ENCODE measurements around the gene CACTIN. TPM values are rescaled to one million over a fixed set of nuclear protein-coding genes. Genes with fewer than 3 reads are reported as not detected.
"Not testable (repeated sequence)": the region's sequence is repeated elsewhere in the genome, so short reads cannot be mapped to it uniquely, and the experiment has no call there.

Gene CACTIN
- total RNA-seq, 3 donors from 2014 or later = 21.8 to 30.5 (median 27.5) TPM

GRCh38 chr19:3570606-3571011 lies 56.0 kb downstream of the CACTIN start:
- Histone ChIP-seq H3K36me3 (no peaks in the 10 kb centered on the region), H3K4me3 (no peak overlapping the region), H3K9me3 (no peaks in the 10 kb centered on the region), H3K27me3 (no peaks in the 10 kb centered on the region), H3K27ac (peak overlapping the region; percentile 64 to 76), H3K4me1 (no peaks in the 10 kb centered on the region)
- intact Hi-C loops (cut with DNase I; ENCODE audit: low total_unique reads) = no loop called here
- DNase-seq (ENCODE audit: low spot score in 2 of 2) = peak in 1 of 2 donors; percentile 86
- TF ChIP-seq CTCF (IDR thresholded peaks at IDR 0.05) = no peak
- TF ChIP-seq POLR2A (IDR thresholded peaks at IDR 0.05) = no peak
- peak in 1 of 3 donors; percentile 28 for TF ChIP-seq POLR2AphosphoS5 (IDR thresholded peaks at IDR 0.05)

GRCh38 chr19:3570042-3570441 lies 56.5 kb downstream of the CACTIN start:
- H3K36me3 ChIP-seq; H3K9me3 ChIP-seq; H3K27me3 ChIP-seq; intact Hi-C loops (cut with DNase I; ENCODE audit: low total_unique reads); H3K4me3 ChIP-seq; DNase-seq (ENCODE audit: low spot score in 2 of 2); H3K4me1 ChIP-seq: not testable (repeated sequence)
- peak overlapping the region in 1 of 2 donors; percentile 76 for H3K27ac ChIP-seq

GRCh38 chr19:3565139-3565538 lies 61.5 kb downstream of the CACTIN start:
- Histone ChIP-seq H3K36me3 (no peaks in the 10 kb centered on the region), H3K4me1 (no peaks in the 10 kb centered on the region), H3K27me3 (no peaks in the 10 kb centered on the region), H3K27ac (no peak overlapping the region), H3K4me3 (no peak overlapping the region), H3K9me3 (no peaks in the 10 kb centered on the region)
- DNase-seq (ENCODE audit: low spot score in 2 of 2) = no peak
- intact Hi-C loops (cut with DNase I; ENCODE audit: low total_unique reads) = no loop called here
- TF ChIP-seq POLR2AphosphoS5 (IDR thresholded peaks at IDR 0.05) = no peak
- TF ChIP-seq POLR2A (IDR thresholded peaks at IDR 0.05) = no peak
- no peak for TF ChIP-seq CTCF (IDR thresholded peaks at IDR 0.05)

GRCh38 chr19:3563709-3564524 lies 62.7 kb downstream of the CACTIN start:
- Histone ChIP-seq H3K36me3 (no peaks in the 10 kb centered on the region), H3K27ac (no peak overlapping the region), H3K4me3 (no peak overlapping the region), H3K4me1 (no peaks in the 10 kb centered on the region), H3K9me3 (no peaks in the 10 kb centered on the region), H3K27me3 (no peaks in the 10 kb centered on the region)
- no peak for TF ChIP-seq POLR2A (IDR thresholded peaks at IDR 0.05)
- no peak for TF ChIP-seq CTCF (IDR thresholded peaks at IDR 0.05)
- TF ChIP-seq POLR2AphosphoS5 (IDR thresholded peaks at IDR 0.05) = no peak
- intact Hi-C loops (cut with DNase I; ENCODE audit: low total_unique reads) = no loop called here
- DNase-seq (ENCODE audit: low spot score in 2 of 2) = no peak

Other genes with a start within 250 kb of the CACTIN start
- 1 to 10 TPM in 2 of 3 donors, not detected in 1; 2.0 to 6.7 TPM for gene SMIM24, start 146.3 kb downstream of the CACTIN start, total RNA-seq
- gene SMIM44, start 143.3 kb downstream of the CACTIN start, total RNA-seq = not detected
- 10 to 100 TPM; 11.6 to 13.4 (median 12.2) TPM for gene DOHH, start 126.1 kb downstream of the CACTIN start, total RNA-seq
- 10 to 100 TPM; 15.8 to 28.7 (median 26.5) TPM for gene FZR1, start 120.5 kb downstream of the CACTIN start, total RNA-seq
- gene TEKTIP1, start 87.6 kb downstream of the CACTIN start, total RNA-seq = 1 to 10 TPM in 1 of 3 donors, not detected in 2; 2.0 TPM
- 10 to 100 TPM; 44.5 to 50.9 (median 44.9) TPM for gene MFSD12, start 69.2 kb downstream of the CACTIN start, total RNA-seq
- gene HMG20B, start 53.8 kb downstream of the CACTIN start, total RNA-seq = 100 to 1,000 TPM; 120 to 142 (median 127) TPM
- gene GIPC3, start 41.3 kb downstream of the CACTIN start, total RNA-seq = under 1 TPM; 0.29 to 0.66 (median 0.64) TPM
- under 1 TPM; 0.32 to 0.44 (median 0.33) TPM for gene TBXA2R, start 19.9 kb downstream of the CACTIN start, total RNA-seq
- gene PIP5K1C, start 73.7 kb upstream of the CACTIN start, total RNA-seq = 10 to 100 TPM; 14.6 to 15.7 (median 15.7) TPM
- gene TJP3, start 81.6 kb upstream of the CACTIN start, total RNA-seq = 10 to 100 TPM in 2 of 3 donors, under 1 TPM in 1; 0.16 to 36.6 (median 20.0) TPM
- gene APBA3, start 134.9 kb upstream of the CACTIN start, total RNA-seq = 10 to 100 TPM; 24.0 to 24.9 (median 24.6) TPM
- 10 to 100 TPM; 69.9 to 81.5 (median 73.4) TPM for gene MRPL54, start 135.9 kb upstream of the CACTIN start, total RNA-seq
- gene RAX2, start 145.4 kb upstream of the CACTIN start, total RNA-seq = under 1 TPM in 1 of 3 donors, not detected in 2; 0.66 TPM
- gene MATK, start 159.6 kb upstream of the CACTIN start, total RNA-seq = 1 to 10 TPM; 1.8 to 5.6 (median 5.2) TPM
- gene ZFR2, start 242.2 kb upstream of the CACTIN start, total RNA-seq = under 1 TPM in 1 of 3 donors, not detected in 2; 0.98 TPM